Measurements from ENCODE around the gene MEPCE. TPM values are rescaled to one million over a fixed set of nuclear protein-coding genes. Genes with fewer than 3 reads are reported as not detected.

MEPCE gene
- total RNA-seq, 1 experiment from 2014 or later, result 43.3 TPM

- POLR2A ChIA-PET, result interaction anchor here (0.6 to 1.3 kb wide), 3 partner anchors 19 to 81 kb away, joined by 3 to 4 read pairs (median 3); partner anchors contain the start of genes PPP1R35 and ZCWPW1
- BruUV-seq (replicated peaks), result no TSS peak
- H3K27me3 ChIP-seq (replicated peaks; ENCODE audit: control insufficient read depth, insufficient read depth, low read length), result no peaks in the 10 kb centered on the region
Measured at GRCh38 chr7:100455206-100455605, 25.6 kb downstream of the MEPCE start.

GRCh38 chr7:100456562-100456961 is 26.9 kb downstream of the MEPCE start:
- POLR2A ChIA-PET, result no interaction called here
- intact Hi-C loops (cut with micrococcal nuclease; ENCODE audit: unreplicated experiment), result no loop called here
- no TSS peak for BruUV-seq (replicated peaks)

More at GRCh38 chr7:100455206-100455605, 25.6 kb downstream of the MEPCE start:
- Histone ChIP-seq H3K9me3 (no peaks in the 10 kb centered on the region), H3K4me1 (no peaks in the 10 kb centered on the region), H3K4me3 (ENCODE audit: low read depth, low read length) (no peak overlapping the region), H3K36me3 (ENCODE audit: control insufficient read depth, insufficient read depth, low read length) (no peaks in the 10 kb centered on the region)
- Mint-ChIP-seq H3K36me3 (ENCODE audit: insufficient read depth, unreplicated experiment) (peaks cover 9% of the 10 kb centered on the region), H3K9me3 (ENCODE audit: unreplicated experiment) (no peaks in the 10 kb centered on the region), H3K4me3 (ENCODE audit: unreplicated experiment) (no peak overlapping the region), H3K27me3 (ENCODE audit: insufficient read depth, unreplicated experiment) (no peaks in the 10 kb centered on the region), H3K4me1 (ENCODE audit: low read depth, unreplicated experiment) (peaks cover 6% of the 10 kb centered on the region), H3K27ac (ENCODE audit: unreplicated experiment) (no peak overlapping the region)
- no peak for TF ChIP-seq CTCF (IDR thresholded peaks at IDR 0.05; ENCODE audit: insufficient read depth in 1 of 2, low read depth in 1 of 2, low read length in 1 of 2, severe bottlenecking in 1 of 2, unreplicated experiment in 1 of 2)
- no peak for DNase-seq
- CTCF ChIA-PET, result interaction anchor here (0.7 to 1.9 kb wide), 7 partner anchors 10 to 149 kb away, joined by 3 to 16 read pairs (median 4); partner anchors contain the start of gene PPP1R35
- intact Hi-C loops (cut with micrococcal nuclease; ENCODE audit: unreplicated experiment), result no loop called here

GRCh38 chr7:100457033-100457432 is 27.4 kb downstream of the MEPCE start:
- DNase-seq, result no peak
- Histone ChIP-seq H3K9me3 (no peaks in the 10 kb centered on the region), H3K36me3 (ENCODE audit: control insufficient read depth, insufficient read depth, low read length) (no peaks in the 10 kb centered on the region), H3K27me3 (replicated peaks; ENCODE audit: control insufficient read depth, insufficient read depth, low read length) (no peaks in the 10 kb centered on the region), H3K4me1 (no peaks in the 10 kb centered on the region), H3K4me3 (ENCODE audit: low read depth, low read length) (no peak overlapping the region)
- ChIA-PET POLR2A (interaction anchor here (0.7 kb wide), 1 partner anchor 129 kb away, joined by 7 read pairs; the partner anchor contains the start of gene FBXO24), CTCF (no interaction called here)
- intact Hi-C loops (cut with micrococcal nuclease; ENCODE audit: unreplicated experiment), result no loop called here
- no peaks in the 10 kb centered on the region for H3K36me3 Mint-ChIP-seq (ENCODE audit: insufficient read depth, unreplicated experiment)
- no TSS peak for BruUV-seq (replicated peaks)
- H3K9me3 Mint-ChIP-seq (ENCODE audit: unreplicated experiment), result no peaks in the 10 kb centered on the region
- H3K4me1 Mint-ChIP-seq (ENCODE audit: low read depth, unreplicated experiment), result peaks cover 6% of the 10 kb centered on the region
- H3K27me3 Mint-ChIP-seq (ENCODE audit: insufficient read depth, unreplicated experiment), result no peaks in the 10 kb centered on the region
- no peak overlapping the region for H3K27ac Mint-ChIP-seq (ENCODE audit: unreplicated experiment)
- H3K4me3 Mint-ChIP-seq (ENCODE audit: unreplicated experiment), result no peak overlapping the region
- TF ChIP-seq CTCF (IDR thresholded peaks at IDR 0.05; ENCODE audit: insufficient read depth in 1 of 2, low read depth in 1 of 2, low read length in 1 of 2, severe bottlenecking in 1 of 2, unreplicated experiment in 1 of 2), result no peak

More at GRCh38 chr7:100456562-100456961, 26.9 kb downstream of the MEPCE start:
- peaks cover 6% of the 10 kb centered on the region for H3K4me1 Mint-ChIP-seq (ENCODE audit: low read depth, unreplicated experiment)
- peak in 1 of 2 experiments; percentile 17 for TF ChIP-seq CTCF (IDR thresholded peaks at IDR 0.05; ENCODE audit: insufficient read depth in 1 of 2, low read depth in 1 of 2, low read length in 1 of 2, severe bottlenecking in 1 of 2, unreplicated experiment in 1 of 2)
- no peaks in the 10 kb centered on the region for H3K36me3 ChIP-seq (ENCODE audit: control insufficient read depth, insufficient read depth, low read length)
- no peaks in the 10 kb centered on the region for H3K27me3 Mint-ChIP-seq (ENCODE audit: insufficient read depth, unreplicated experiment)
- H3K4me1 ChIP-seq, result no peaks in the 10 kb centered on the region
- H3K4me3 Mint-ChIP-seq (ENCODE audit: unreplicated experiment), result no peak overlapping the region
- no peaks in the 10 kb centered on the region for H3K9me3 Mint-ChIP-seq (ENCODE audit: unreplicated experiment)
- DNase-seq, result no peak
- H3K4me3 ChIP-seq (ENCODE audit: low read depth, low read length), result no peak overlapping the region
- no peaks in the 10 kb centered on the region for H3K36me3 Mint-ChIP-seq (ENCODE audit: insufficient read depth, unreplicated experiment)
- CTCF ChIA-PET, result no interaction called here
- no peaks in the 10 kb centered on the region for H3K27me3 ChIP-seq (replicated peaks; ENCODE audit: control insufficient read depth, insufficient read depth, low read length)
- no peak overlapping the region for H3K27ac Mint-ChIP-seq (ENCODE audit: unreplicated experiment)
- no peaks in the 10 kb centered on the region for H3K9me3 ChIP-seq

All from Caco-2 (cell line).